ENCODE measurements around the gene CDK5RAP1. TPM values are rescaled to one million over a fixed set of nuclear protein-coding genes. Genes with fewer than 3 reads are reported as not detected.

CDK5RAP1 gene
- total and polyA plus RNA-seq, 12 donors: 11.3 to 134 (median 24.3) TPM

- H3K4me3 ChIP-seq: no peak overlapping the region
- no peaks in the 10 kb centered on the region for H3K27me3 ChIP-seq
- intact Hi-C loops (cut with DNase I): no loop called here
- 85 to 88% (median 87%) methylated on average over 11 of the region's 11 CpGs for WGBS, 4 donors
- H3K36me3 ChIP-seq (replicated peaks in 1 of 2): no peaks in the 10 kb centered on the region
- no peaks in the 10 kb centered on the region for H3K9me3 ChIP-seq (replicated peaks in 1 of 3)
- no peak for DNase-seq
- no peaks in the 10 kb centered on the region for H3K4me1 ChIP-seq (replicated peaks in 1 of 2)
- H3K27ac ChIP-seq: no peak overlapping the region
- TF ChIP-seq, protein P1, sequence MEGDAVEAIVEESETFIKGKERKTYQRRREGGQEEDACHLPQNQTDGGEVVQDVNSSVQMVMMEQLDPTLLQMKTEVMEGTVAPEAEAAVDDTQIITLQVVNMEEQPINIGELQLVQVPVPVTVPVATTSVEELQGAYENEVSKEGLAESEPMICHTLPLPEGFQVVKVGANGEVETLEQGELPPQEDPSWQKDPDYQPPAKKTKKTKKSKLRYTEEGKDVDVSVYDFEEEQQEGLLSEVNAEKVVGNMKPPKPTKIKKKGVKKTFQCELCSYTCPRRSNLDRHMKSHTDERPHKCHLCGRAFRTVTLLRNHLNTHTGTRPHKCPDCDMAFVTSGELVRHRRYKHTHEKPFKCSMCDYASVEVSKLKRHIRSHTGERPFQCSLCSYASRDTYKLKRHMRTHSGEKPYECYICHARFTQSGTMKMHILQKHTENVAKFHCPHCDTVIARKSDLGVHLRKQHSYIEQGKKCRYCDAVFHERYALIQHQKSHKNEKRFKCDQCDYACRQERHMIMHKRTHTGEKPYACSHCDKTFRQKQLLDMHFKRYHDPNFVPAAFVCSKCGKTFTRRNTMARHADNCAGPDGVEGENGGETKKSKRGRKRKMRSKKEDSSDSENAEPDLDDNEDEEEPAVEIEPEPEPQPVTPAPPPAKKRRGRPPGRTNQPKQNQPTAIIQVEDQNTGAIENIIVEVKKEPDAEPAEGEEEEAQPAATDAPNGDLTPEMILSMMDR (IDR thresholded peaks at IDR 0.05): no peak
- TF ChIP-seq POLR2A (IDR thresholded peaks at IDR 0.05): no peak
Measured at GRCh38 chr20:33312583-33312982, 88.7 kb downstream of the CDK5RAP1 start.

- intact Hi-C loops (cut with DNase I): no loop called here
- H3K9me3 ChIP-seq (replicated peaks in 1 of 3): no peaks in the 10 kb centered on the region
- H3K4me1 ChIP-seq (replicated peaks in 1 of 2): no peaks in the 10 kb centered on the region
Measured at GRCh38 chr20:33311996-33312395, 89.3 kb downstream of the CDK5RAP1 start.

GRCh38 chr20:33311011-33311410, 90.3 kb downstream of the CDK5RAP1 start:
- TF ChIP-seq, protein P1 (IDR thresholded peaks at IDR 0.05): no peak
- TF ChIP-seq POLR2A (IDR thresholded peaks at IDR 0.05): no peak
- intact Hi-C loops (cut with DNase I): no loop called here
- WGBS, 4 donors: 86 to 90% (median 88%) methylated on average over 7 to 8 of the region's 8 CpGs

More at GRCh38 chr20:33311996-33312395, 89.3 kb downstream of the CDK5RAP1 start:
- Histone ChIP-seq H3K4me3 (no peak overlapping the region), H3K36me3 (replicated peaks in 1 of 2) (no peaks in the 10 kb centered on the region), H3K27ac (no peak overlapping the region), H3K27me3 (no peaks in the 10 kb centered on the region)
- 60 to 68% (median 65%) methylated on average over 4 of the region's 4 CpGs for WGBS, 4 donors
- TF ChIP-seq POLR2A (IDR thresholded peaks at IDR 0.05): no peak
- TF ChIP-seq, protein P1 (IDR thresholded peaks at IDR 0.05): no peak
- no peak for DNase-seq

DNA sequence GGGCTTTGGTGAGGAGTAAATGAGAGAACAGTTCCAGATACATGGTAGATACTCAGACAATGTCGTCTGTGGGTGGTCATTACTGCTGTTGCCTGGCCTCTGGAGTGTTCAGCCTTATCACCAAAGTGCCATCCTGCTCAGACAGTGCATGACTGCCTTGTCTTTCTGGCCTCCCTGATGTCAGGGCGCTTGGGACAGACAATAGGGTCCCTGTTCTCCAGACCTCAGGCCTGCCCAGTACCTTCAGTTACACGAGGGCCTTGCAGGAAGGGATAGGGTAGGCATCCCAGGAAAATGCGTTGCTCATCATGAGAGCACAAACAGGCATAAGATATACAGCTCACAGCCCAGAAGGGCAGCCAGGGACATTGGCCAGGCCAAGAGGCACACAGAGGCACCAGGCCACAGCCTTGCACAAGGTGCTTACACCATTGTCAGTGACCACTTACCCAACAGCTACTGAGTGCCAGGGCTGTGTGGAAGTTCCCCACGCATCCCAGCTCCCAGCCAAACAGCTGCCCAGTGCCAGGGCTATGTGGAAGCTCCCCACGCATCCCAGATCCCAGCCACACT, 90.9 kb downstream of the CDK5RAP1 start:
- Histone ChIP-seq H3K9me3 (replicated peaks in 1 of 3) (no peaks in the 10 kb centered on the region), H3K27ac (no peak overlapping the region), H3K4me1 (replicated peaks in 1 of 2) (no peaks in the 10 kb centered on the region), H3K4me3 (no peak overlapping the region), H3K27me3 (no peaks in the 10 kb centered on the region), H3K36me3 (replicated peaks in 1 of 2) (no peaks in the 10 kb centered on the region)
- intact Hi-C loops (cut with DNase I): no loop called here
- whole genome bisulfite sequencing, 4 donors: 79 to 81% (median 79%) methylated on average over 3 to 6 of the region's 6 CpGs
- no peak for TF ChIP-seq POLR2A (IDR thresholded peaks at IDR 0.05)
- TF ChIP-seq, protein P1 (IDR thresholded peaks at IDR 0.05): no peak
- DNase-seq: no peak

More at GRCh38 chr20:33311011-33311410, 90.3 kb downstream of the CDK5RAP1 start:
- Histone ChIP-seq H3K4me3 (no peak overlapping the region), H3K9me3 (replicated peaks in 1 of 3) (no peaks in the 10 kb centered on the region), H3K27ac (no peak overlapping the region), H3K4me1 (replicated peaks in 1 of 2) (no peaks in the 10 kb centered on the region), H3K36me3 (replicated peaks in 1 of 2) (no peaks in the 10 kb centered on the region), H3K27me3 (no peaks in the 10 kb centered on the region)
- no peak for DNase-seq

Data from adrenal gland (tissue), 12 donors.